ENCODE results near the gene DBT.

DNA sequence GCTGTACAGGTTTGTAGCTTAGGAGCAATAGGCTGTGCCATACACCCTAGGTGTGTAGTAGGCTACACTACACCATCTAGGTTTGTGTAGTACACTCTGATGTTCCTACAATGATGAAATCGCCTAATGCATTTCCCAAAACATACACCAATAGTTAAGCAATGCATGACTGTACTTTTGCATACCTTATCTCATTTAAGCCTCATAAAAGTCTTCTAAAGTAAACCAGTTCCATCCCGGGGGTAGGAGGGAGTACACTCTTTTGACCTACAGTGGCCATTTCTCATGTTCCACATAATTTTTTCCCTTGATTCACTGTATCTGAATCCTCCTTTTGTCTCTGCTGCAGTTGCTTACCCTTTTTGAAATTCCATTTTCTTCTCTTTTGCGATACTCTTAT, 104.5 kb downstream of the DBT start:
- TF ChIP-seq, protein P1, sequence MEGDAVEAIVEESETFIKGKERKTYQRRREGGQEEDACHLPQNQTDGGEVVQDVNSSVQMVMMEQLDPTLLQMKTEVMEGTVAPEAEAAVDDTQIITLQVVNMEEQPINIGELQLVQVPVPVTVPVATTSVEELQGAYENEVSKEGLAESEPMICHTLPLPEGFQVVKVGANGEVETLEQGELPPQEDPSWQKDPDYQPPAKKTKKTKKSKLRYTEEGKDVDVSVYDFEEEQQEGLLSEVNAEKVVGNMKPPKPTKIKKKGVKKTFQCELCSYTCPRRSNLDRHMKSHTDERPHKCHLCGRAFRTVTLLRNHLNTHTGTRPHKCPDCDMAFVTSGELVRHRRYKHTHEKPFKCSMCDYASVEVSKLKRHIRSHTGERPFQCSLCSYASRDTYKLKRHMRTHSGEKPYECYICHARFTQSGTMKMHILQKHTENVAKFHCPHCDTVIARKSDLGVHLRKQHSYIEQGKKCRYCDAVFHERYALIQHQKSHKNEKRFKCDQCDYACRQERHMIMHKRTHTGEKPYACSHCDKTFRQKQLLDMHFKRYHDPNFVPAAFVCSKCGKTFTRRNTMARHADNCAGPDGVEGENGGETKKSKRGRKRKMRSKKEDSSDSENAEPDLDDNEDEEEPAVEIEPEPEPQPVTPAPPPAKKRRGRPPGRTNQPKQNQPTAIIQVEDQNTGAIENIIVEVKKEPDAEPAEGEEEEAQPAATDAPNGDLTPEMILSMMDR (IDR thresholded peaks at IDR 0.05; ENCODE audit: borderline replicate concordance, extremely low read depth, low read length, poor library complexity, severe bottlenecking) = no peak
- TF ChIP-seq EZH2 (IDR thresholded peaks at IDR 0.05; ENCODE audit: borderline replicate concordance, low read depth, low read length, severe bottlenecking) = no peak
